HG02571 (cell line): Measurements from ENCODE around the gene SP2.

Source experiments
- ATAC-seq: cut with Tn5 transposase; IDR thresholded peaks from one replicate; pipeline ENCODE4 v1.9.1; 2021; ENCODE audit warnings: mild to moderate bottlenecking, moderate library complexity; ENCODE audit not compliant: unreplicated experiment

The SP2 gene

GRCh38 chr17:47869114-47869513, 26.9 kb upstream of the SP2 start:
- ATAC-seq = no peak

- ATAC-seq = no peak
These were observed 26.0 kb upstream of the SP2 start for GRCh38 chr17:47870056-47870455.

GRCh38 chr17:47871048-47871447, 25.0 kb upstream of the SP2 start:
- ATAC-seq = no peak

GRCh38 chr17:47872019-47872650, 23.9 kb upstream of the SP2 start:
- ATAC-seq = no peak

- ATAC-seq = no peak
These were observed 23.3 kb upstream of the SP2 start for GRCh38 chr17:47872651-47873161.

GRCh38 chr17:47873200-47874090, 22.6 kb upstream of the SP2 start:
- ATAC-seq = no peak

DNA sequence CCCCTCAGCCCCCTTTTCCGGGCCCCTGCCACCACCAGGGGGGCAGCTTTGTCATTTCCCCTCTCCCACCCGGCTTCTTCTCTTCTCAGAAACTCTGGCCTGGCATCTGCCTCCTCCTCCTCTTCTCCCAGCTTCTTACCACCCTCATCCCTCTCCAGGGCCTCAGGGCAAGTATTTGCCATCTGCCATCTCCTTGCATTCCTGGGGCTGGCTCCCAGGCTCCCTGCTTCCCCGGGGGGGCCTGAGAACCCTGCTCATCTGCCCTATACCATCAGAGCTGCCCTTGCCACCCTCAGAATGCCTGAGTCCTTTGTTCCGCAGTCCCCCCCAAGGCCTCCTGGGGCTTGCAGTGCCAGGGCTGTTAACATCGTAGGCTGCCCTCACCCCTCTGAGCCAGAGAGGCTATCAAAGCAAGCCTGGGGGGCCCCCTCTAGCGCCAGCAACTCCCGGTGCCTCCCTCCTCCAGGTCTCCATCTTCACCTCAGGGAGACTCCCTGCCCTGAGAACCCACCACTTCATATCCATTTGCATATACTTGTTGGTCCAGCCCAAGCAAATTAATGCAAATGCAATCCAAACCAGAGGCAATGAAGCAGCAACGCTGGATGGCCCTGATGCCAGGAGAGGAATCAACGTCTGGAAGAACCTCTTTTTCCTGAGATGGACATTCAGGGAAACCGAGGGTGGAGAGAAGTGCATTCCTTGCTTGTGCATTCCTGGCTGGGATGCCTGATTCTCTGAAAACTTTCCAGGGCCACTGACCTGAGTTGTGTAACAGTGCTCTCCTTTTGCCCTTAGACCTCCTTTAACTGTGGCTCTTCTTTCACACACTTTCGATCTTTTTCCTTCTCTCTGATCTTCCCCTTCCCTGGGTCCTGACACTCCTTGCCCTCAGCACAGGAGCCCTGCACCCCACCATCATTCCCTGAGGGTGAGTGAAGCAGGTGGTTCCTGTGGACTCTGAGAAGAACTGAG, 20.7 kb upstream of the SP2 start:
- no peak for ATAC-seq

DNA sequence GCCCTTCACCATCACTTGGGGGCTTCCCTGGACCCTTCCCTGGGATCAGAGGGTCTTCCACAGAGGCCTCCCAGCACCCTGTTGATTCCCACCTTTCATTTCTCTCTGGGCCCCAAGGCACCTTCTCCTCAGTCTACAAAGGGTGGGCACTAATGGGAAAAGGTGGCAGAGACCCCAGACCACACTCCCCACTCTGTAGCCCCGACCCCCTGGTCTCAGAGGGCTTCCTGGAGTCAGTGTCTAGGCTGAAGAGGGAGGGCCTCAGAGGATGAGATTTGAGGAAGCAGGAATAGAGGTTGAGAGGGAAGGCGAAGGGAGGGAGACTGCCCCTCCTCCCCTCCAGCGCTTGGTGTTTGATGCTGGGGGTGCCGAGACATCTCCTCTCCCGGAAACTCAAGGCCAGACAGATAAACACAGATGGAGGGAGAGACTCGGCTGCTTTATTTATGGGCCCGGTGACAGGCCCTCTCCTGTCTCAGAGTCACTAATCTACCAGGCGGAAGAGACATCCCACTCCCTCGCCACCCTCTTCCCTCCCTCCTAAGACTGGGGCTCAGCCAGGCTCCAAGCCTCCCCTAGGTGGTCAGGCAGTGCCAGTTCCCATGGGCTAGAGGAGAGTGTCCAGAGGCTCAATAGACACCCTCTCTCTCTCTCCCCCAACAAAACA, 18.5 kb upstream of the SP2 start:
- no peak for ATAC-seq

DNA sequence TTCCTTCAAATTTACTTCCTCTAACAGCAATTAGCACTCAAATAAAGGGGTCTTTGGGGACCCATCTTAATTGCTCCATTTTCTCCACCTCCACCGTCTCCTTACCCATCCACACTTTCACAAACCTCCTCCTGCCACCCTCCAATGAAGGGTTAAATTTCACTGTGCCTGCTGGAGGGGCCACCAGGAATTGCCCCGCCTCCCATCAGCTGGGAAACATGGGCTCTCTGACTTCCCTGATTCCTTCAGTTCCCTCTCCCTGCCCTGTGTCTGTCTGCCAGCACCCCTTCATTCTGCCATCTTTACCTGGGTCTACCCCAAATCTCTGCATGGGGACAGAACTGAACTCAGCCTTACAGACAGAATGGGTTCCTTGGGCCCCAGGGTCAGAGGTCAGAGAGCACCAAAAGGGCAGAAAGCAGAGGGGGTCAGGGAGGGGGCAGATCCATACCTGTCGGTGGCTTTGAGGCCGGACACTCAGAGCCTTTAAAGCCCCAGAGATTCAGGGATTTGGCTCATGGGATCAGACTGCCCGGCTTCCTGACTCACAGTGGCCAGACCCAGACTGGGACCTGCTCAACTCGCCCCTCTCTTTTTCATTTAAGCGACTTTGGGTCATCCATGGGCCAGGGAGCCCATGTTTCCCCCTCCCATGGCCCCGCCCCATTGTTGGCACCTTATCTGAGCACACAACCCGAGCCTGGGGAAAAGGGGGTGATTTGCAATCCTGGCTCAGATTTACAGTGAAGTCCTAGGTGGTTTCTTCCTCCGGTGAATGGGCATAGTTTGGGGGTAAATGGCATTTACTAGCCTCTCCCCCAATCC, 17.6 kb upstream of the SP2 start:
- no peak for ATAC-seq

DNA sequence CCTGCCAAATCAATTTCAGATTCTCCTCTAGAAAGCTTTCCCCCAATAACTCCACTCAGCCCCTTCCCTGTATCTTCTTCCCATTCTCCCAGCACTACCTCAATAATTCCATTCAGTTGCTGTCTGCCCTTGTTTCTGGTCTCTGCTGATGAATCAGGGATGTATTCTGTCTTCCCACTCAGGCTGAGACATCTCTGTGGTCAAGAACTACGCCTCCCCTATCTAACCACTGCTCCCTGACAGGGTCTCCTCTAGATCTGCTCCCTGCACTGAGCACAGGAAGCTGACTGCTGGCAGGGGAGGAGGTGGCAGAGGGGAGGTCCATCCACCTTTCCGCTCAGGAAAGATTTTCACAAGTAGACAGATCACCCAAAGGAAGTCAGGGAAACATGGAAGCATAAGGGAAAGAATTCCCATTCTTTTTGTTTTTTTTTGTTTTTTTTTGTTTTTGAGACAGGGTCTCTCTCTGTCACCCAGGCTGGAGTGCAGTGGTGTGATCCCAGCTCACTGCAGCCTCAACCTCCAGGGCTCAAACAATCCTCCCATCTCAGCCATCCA, 16.9 kb upstream of the SP2 start:
- ATAC-seq = no peak

- ATAC-seq = no peak
These were observed 16.1 kb upstream of the SP2 start for GRCh38 chr17:47879776-47880454.

DNA sequence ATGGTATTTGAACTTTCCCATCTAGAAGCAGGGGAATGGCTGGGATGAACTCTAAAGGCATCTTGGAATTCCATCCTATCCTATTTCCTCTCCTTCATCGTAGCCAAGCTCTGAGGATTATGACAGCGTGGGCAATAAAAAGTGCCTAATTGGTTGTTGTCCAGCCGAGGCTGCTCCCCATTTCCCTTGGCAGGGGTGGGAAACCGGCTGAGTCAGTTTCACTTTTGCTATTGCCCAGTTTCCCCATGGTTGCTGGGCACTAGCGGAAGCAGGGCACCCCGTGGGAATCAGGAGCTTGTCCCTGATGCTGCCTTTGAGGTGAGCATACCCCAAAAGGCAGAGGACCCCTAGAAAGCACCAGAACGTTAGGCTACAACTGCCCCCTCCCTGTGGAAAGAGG, 13.8 kb upstream of the SP2 start:
- ATAC-seq = no peak

DNA sequence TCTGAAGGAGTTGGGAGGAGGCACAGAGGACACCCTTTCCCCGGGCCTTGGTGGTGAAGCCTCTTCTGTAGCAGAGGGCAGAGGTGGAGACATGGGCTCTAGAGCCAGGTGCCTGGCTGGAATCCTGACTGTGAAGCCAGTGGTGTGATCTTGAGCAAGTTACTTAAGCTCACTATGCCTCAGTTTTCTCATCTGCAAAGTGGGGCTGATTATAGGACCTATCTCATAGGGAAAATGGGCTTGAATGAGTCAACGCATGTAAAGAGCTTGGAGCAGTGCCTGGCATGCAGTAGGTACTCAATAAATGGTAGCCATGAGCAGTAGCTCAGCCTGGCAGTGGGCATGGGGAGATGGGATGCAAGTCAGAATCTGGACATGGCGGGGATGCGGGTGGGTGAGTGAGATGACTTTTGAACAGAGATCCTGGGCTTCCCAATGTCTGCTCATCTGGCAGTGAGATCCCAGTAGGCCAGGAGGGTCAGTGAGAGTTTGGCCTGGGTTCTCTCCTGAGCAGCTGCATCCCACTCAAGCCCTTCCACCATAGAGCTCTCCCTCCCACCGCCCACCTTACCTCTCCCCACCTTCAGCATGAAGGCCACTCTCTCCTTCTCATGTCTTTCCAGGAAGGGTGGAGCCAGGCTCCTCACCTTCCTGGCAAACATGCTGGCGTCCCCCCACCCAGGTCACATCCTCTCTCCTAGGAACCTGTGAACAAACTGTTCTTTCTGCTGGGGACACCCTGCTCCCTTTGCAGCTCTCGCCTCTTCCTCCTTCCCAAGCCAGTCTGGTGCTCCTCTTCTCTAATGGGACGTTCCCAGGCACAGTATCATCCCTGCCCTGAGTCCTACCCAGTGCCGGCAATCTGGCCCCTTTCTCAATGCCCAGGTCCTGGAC, 13.1 kb upstream of the SP2 start:
- ATAC-seq = no peak

- ATAC-seq = no peak
These were observed 12.2 kb upstream of the SP2 start for GRCh38 chr17:47883589-47884426.

- ATAC-seq = no peak
These were observed 11.7 kb upstream of the SP2 start for GRCh38 chr17:47884427-47884740.

GRCh38 chr17:47884905-47885730, 10.9 kb upstream of the SP2 start:
- no peak for ATAC-seq
